Tibial artery (tissue), 4 donors: ENCODE measurements around the gene SOWAHA.
A peak's percentile ranks its signal among the peaks of the same experiment; 100 is the strongest.

ENCODE experiments used
- DNase-seq, 2 donors: peaks; one replicate each; pipeline ENCODE4 v3.0.0-alpha.2; 2019
- H3K27ac ChIP-seq, 2 donors: fragments of 200-600 bp; sonication (generic) in 1 of 2; 1 replicate in 1 of 2; 2 replicates in 1 of 2; pipeline ENCODE4 v1.5.1; 2018 to 2019; ENCODE audit warnings: mild to moderate bottlenecking in 1 of 2
- H3K27me3 ChIP-seq, 2 donors: fragments of 200-600 bp; sonication (generic) in 1 of 2; one replicate each; pipeline versions ENCODE4 v1.5.1 to v1.6.0; 2016 to 2019
- H3K36me3 ChIP-seq, 3 donors: fragments of 200-600 bp; sonication (generic) in 2 of 3; one replicate each; pipeline ENCODE4 v1.5.1; 2016 to 2019; ENCODE audit warnings: mild to moderate bottlenecking in 2 of 3
- H3K4me1 ChIP-seq, 4 donors: fragments of 200-600 bp; sonication (generic) in 2 of 4; 1 replicate in 3 of 4; 2 replicates in 1 of 4; pipeline ENCODE4 v1.5.1; 2016 to 2019
- H3K4me3 ChIP-seq, 2 donors: fragments of 200-600 bp; sonication (generic) in 1 of 2; 1 replicate in 1 of 2; 2 replicates in 1 of 2; pipeline ENCODE4 v1.5.1; 2018 to 2019; ENCODE audit warnings: mild to moderate bottlenecking in 2 of 2
- H3K9me3 ChIP-seq, 3 donors: fragments of 200-600 bp; sonication (generic) in 1 of 3; one replicate each; pipeline ENCODE4 v1.5.1; 2016 to 2019
- intact Hi-C: fragments of 100-400 bp; cut with DNase I; formaldehyde crosslinking; loops from one replicate; pipeline ENCODE4 v1.15.0; 2023; ENCODE audit warnings: low total_unique reads
- TF ChIP-seq, protein P1 (sequence below), 2 experiments: fragments of 200-600 bp in 1 of 2; fragments of 450-650 bp in 1 of 2; IDR thresholded peaks; one replicate each; pipeline ENCODE4 v1.5.1; 2017 to 2019; ENCODE audit warnings: antibody characterized with exemption in 2 of 2, mild to moderate bottlenecking in 1 of 2, moderate library complexity in 1 of 2

Gene SOWAHA

DNA sequence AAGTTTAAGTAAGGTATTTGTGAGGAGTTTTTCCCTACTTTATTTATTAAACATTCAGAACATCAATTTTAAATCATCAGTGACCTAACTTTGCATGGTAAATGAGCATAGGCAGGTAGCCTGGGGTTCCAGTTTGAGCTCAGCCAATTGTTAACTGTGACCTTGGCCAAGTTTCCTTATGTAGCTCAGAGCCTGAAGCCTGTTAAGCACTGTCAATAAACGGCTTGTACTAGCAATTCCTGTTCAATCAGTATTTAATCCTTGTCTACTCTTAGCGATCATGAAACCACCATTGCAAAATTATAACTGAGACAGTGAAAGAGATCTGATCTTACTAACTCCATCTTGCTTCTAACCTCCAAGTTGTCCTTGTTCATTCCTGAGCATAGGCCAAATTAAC is 4.7 kb upstream of the SOWAHA start:
- Histone ChIP-seq H3K9me3 (no peaks in the 10 kb centered on the region), H3K4me3 (no peak overlapping the region), H3K27me3 (peaks cover 0 to 40% of the 10 kb centered on the region in 2 donors), H3K27ac (no peak overlapping the region), H3K36me3 (no peaks in the 10 kb centered on the region), H3K4me1 (peaks cover 0 to 8% (median 7%) of the 10 kb centered on the region in 4 donors)
- DNase-seq: no peak
- TF ChIP-seq, protein P1, sequence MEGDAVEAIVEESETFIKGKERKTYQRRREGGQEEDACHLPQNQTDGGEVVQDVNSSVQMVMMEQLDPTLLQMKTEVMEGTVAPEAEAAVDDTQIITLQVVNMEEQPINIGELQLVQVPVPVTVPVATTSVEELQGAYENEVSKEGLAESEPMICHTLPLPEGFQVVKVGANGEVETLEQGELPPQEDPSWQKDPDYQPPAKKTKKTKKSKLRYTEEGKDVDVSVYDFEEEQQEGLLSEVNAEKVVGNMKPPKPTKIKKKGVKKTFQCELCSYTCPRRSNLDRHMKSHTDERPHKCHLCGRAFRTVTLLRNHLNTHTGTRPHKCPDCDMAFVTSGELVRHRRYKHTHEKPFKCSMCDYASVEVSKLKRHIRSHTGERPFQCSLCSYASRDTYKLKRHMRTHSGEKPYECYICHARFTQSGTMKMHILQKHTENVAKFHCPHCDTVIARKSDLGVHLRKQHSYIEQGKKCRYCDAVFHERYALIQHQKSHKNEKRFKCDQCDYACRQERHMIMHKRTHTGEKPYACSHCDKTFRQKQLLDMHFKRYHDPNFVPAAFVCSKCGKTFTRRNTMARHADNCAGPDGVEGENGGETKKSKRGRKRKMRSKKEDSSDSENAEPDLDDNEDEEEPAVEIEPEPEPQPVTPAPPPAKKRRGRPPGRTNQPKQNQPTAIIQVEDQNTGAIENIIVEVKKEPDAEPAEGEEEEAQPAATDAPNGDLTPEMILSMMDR (IDR thresholded peaks at IDR 0.05): no peak
- intact Hi-C loops: no loop called here

DNA sequence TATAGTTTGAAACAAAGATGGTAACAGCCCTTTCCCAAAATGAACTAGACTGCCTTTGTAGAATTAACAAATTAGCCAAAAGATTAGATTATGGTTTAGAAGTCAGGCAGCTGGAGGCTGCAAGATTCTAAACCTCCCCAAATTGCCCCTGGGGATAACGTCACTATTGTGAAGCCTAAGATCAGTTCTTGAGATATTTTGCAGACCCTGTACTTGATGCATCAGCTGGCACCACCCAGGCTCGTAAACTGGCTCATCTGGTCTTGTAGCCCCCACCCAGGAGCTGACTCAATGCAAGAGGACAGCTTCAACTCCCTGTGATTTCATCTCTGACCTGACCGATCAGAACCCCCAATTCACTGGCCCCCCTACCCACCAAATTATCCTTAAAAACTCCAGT is 4.2 kb upstream of the SOWAHA start:
- Histone ChIP-seq H3K27me3 (peaks cover 0 to 45% of the 10 kb centered on the region in 2 donors), H3K4me1 (peaks cover 0 to 13% (median 10%) of the 10 kb centered on the region in 4 donors), H3K9me3 (no peaks in the 10 kb centered on the region), H3K36me3 (no peaks in the 10 kb centered on the region), H3K27ac (no peak overlapping the region), H3K4me3 (no peak overlapping the region)
- DNase-seq: peak in 1 of 2 donors; percentile 28
- TF ChIP-seq, protein P1 (IDR thresholded peaks at IDR 0.05): no peak
- intact Hi-C loops: no loop called here

DNA sequence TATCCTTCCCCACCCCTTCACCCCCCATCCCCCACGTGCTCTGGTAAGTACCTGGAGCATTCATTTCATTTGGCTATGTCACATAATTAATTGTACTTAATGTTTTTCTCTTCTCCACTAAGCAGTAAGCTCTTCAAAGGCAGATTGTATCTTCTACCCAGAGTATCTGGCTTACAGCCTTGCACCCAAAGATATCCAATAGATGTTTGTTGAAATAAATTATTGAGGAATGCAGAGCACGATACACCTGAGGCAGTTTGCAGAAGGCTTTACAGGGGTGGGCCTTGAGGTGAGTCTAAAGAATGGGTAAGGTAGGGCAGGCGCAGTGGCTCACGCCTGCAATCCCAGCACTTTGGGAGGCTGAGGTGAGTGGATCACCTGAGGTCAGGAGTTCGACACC is 2.5 kb upstream of the SOWAHA start:
- no peaks in the 10 kb centered on the region for H3K36me3 ChIP-seq
- peaks cover 0 to 49% of the 10 kb centered on the region in 2 donors for H3K27me3 ChIP-seq
- peaks cover 0 to 18% (median 16%) of the 10 kb centered on the region in 4 donors for H3K4me1 ChIP-seq
- TF ChIP-seq, protein P1 (IDR thresholded peaks at IDR 0.05): no peak
- intact Hi-C loops: loop anchor here (10.0 kb wide), 1 partner anchor 156 kb away; the partner anchor contains the start of gene IL13
- no peak overlapping the region for H3K4me3 ChIP-seq
- no peak for DNase-seq
- no peak overlapping the region for H3K27ac ChIP-seq
- H3K9me3 ChIP-seq: no peaks in the 10 kb centered on the region

DNA sequence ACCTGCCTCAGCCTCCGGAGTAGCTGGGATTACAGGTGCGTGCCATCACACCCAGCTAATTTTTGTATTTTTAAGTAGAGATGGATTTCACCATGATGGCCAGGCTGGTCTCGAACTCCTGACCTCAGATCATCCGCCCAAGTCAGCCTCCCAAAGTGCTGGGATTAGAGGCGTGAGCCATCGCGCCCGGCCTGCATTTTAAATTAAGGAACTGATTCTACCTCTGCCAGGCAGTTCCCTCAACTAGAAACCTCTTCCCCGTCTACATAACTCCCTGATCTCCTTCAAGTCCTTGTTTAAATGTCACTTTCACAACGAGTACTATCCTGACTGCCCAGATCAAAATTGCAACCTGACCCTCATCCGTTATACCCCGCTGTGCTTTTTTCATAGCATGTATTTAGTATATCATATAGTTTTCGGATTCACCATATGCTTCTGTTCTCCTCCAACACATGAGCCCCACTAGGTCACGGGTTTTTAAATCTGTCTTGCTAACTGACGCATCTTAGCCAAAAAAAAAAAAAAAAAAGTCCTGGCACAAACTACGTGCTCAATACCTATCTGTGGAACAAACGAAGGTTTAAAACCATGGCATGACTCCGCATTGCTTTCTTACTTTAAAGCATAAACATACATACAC is 858 bp upstream of the SOWAHA start:
- peak in 1 of 2 donors; percentile 57 for DNase-seq
- Histone ChIP-seq H3K27me3 (peaks cover 0 to 47% of the 10 kb centered on the region in 2 donors), H3K9me3 (no peaks in the 10 kb centered on the region), H3K36me3 (no peaks in the 10 kb centered on the region), H3K4me3 (no peak overlapping the region), H3K27ac (no peak overlapping the region), H3K4me1 (peaks cover 0 to 18% (median 16%) of the 10 kb centered on the region in 4 donors)
- intact Hi-C loops: loop anchor here (10.0 kb wide), 1 partner anchor 157 kb away; the partner anchor contains the start of gene IL13
- TF ChIP-seq, protein P1 (IDR thresholded peaks at IDR 0.05): no peak

DNA sequence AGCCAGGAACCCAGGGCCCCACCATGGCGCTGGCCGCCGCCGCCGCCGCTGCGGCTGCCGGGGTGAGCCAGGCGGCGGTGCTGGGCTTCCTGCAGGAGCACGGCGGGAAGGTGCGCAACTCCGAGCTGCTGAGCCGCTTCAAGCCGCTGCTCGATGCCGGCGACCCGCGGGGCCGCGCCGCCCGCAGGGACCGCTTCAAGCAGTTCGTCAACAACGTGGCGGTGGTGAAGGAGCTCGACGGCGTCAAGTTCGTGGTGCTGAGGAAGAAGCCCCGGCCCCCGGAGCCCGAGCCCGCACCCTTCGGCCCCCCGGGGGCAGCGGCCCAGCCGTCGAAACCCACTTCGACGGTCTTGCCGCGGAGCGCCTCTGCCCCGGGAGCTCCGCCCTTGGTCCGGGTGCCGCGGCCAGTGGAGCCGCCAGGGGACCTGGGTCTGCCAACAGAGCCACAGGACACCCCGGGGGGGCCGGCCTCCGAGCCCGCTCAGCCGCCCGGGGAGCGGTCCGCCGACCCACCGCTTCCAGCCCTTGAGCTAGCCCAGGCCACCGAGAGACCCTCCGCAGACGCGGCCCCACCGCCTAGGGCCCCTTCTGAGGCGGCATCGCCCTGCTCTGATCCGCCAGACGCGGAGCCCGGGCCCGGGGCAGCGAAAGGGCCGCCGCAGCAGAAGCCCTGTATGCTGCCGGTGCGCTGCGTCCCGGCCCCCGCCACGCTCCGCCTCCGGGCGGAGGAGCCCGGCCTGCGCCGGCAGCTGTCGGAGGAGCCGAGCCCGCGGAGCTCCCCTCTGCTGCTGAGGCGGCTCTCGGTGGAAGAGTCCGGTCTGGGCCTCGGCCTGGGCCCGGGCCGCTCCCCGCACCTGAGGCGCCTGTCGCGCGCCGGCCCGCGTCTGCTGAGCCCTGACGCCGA is 749 bp downstream of the SOWAHA start:
- Histone ChIP-seq H3K4me1 (peaks cover 0 to 18% (median 16%) of the 10 kb centered on the region in 4 donors), H3K36me3 (no peaks in the 10 kb centered on the region), H3K27me3 (peaks cover 0 to 42% of the 10 kb centered on the region in 2 donors), H3K4me3 (peak overlapping the region; percentile 35 to 51), H3K27ac (no peak overlapping the region), H3K9me3 (no peaks in the 10 kb centered on the region)
- TF ChIP-seq, protein P1 (IDR thresholded peaks at IDR 0.05): no peak
- intact Hi-C loops: loop anchor here (10.0 kb wide), 1 partner anchor 159 kb away; the partner anchor contains the start of gene IL13
- DNase-seq: peak in 1 of 2 donors; percentile 68
